ENCODE data around the gene GHRL.
A peak's percentile ranks its signal among the peaks of the same experiment; 100 is the strongest.
"Not testable (repeated sequence)": the region's sequence is repeated elsewhere in the genome, so short reads cannot be mapped to it uniquely, and the experiment has no call there.

Gene GHRL

DNA sequence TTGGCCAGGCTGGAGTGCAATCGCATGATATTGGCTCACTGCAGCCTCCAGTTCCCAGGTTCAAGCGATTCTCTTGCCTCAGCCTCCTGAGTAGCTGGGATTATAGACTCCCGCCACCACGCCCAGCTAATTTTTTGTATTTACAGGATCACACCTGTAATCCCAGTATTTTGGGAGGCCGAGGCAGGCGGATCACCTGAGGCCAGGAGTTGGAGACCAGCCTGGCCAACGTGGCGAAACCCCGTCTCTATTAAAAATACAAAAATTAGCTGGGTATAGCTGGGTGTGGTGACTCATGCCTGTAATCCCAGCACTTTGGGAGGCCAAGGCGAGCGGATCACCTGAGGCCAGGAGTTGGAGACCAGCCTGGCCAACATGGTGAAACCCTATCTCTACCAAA, 20.3 kb downstream of the GHRL start:
- not testable (repeated sequence) for DNase-seq

DNA sequence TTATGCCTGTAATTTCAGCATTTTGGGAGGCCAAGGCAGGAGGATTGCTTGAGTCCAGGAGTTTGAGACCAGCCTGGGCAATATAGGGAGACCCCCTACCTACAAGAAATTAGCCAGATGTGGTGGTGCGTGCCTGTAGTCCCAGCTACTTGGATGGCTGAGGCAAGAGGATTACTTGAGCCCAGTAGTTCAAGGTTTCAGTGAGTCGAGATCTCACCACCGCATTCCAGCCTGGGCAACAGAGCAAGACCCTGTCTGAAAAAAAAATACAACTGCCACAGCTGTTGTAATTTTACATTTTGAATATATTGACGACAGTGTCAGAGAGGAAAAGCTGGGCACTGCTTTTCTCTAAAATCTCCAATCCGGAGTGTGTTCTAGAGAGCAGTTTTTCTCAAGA, 23.3 kb downstream of the GHRL start:
- no peak for DNase-seq

DNA sequence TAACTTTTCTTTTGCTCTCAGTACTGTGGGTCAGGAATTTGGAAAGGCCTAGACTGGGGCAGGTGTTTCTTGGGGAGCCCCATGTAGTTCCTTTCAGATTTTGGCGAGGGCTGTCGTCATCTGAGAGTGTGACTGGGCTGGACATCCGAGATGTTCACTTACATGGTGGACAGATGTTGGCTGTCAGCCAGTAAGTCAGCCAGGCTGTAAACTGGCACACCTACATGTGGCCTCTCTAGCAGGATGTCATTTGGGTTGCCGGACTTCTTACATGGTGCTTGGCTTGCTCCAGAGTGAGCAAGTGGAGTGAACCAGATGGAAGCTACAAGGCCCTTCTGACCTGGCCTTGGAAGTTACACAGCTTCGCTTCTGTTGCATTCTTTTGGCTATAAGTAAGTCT, 23.8 kb downstream of the GHRL start:
- no peak for DNase-seq

- no peak for DNase-seq
Measured at GRCh38 chr3:10268116-10268515, 24.6 kb downstream of the GHRL start.

DNA sequence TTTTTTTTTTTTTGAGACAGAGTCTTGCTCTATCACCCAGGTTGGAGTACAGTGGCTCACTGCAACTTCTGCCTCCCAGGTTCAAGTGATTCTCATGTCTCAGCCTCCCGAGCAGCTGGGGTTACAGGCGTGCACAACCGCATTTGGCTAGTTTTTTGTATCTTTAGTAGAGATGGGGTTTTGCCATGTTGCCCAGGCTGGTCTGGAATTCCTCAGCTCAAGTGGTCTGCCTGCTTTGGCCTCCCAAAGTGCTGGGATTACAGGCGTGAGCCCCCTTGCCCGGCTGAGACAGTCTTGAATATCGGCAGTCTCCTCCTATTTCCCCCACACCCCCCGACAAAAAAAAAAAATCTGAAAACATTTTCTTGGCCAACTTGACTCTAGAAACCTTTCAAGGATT, 25.8 kb downstream of the GHRL start:
- not testable (repeated sequence) for DNase-seq

DNA sequence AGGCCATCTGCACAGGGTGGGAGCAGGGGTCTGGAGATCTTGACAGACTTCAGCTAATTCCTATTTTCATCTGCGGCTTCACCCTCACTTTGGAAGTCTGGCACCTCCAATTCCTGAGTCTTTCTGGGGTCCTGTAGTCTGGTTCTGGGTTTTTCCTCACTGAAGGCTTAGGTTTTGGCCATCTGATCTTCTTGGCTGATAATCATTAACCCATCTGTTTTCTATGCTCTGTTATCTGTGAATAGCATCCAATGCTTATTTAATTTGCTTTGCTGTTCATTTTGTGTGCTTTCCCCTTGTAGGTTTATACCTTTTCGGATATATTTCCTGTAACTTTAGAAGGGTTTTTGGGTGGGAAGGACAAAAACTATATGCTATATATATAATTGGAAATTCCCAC, 26.9 kb downstream of the GHRL start:
- DNase-seq: no peak

- DNase-seq: peak; percentile 22 to 25
Measured at GRCh38 chr3:10263646-10264363, 28.9 kb downstream of the GHRL start.

DNA sequence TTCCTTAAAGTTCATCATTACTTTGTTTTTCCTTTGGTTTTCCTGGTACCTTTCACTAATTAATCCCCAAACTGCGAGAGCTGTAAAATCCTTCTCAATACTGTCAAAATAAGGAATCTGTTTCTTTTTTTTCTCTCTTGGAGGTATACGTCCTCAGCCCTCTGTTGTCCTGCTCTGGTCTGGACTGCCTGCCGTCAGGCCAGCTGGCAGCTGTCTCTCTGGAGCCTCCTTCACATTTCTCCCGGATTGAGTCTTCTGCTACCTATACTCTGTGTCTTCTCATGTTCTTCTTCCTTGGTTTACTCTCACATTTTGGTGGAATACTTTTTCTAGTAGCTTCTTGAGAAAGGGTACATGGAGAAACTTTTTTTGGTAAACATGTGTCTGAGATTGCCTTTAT, 30.7 kb downstream of the GHRL start:
- DNase-seq: no peak

DNA sequence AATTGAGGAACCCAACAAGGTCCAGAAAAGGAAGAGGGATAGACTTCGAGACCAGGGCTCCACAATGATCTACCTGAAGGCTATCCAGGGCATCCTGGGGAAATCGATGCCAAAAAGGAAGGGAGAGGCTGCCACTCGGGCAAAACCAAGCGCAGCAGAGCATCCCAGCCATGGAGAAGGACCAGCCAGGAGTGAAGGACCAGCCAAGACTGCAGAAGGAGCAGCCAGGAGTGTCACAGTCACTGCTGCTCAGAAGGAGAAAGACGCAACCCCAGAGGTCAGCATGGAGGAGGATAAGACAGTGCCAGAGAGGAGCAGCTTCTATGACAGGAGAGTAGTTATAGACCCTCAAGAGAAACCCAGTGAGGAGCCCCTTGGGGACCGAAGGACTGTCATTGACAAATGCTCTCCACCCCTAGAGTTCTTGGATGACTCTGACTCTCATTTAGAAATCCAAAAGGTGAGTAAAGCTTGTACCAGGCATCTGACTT, 32.5 kb downstream of the GHRL start:
- no peak for DNase-seq

DNA sequence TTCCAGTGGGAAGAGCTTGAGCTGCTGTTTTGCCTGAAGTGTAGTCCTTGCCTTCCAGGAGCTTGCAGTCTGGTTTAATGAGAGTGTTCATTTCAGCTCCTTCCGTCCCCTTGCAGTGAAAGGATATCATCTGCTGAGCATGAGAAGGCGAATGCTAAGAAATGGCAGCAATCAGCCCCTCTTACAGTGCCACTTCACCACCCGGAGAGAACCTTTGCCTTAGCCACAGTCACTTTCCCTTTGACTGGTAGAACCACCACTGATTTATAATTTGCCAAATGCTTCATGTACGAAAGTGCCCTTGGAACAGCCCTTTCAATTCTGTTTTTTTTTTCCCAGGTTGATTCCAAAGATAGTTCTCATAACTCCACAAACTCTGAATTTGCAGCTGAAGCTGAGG, 32.9 kb downstream of the GHRL start:
- DNase-seq: no peak

DNA sequence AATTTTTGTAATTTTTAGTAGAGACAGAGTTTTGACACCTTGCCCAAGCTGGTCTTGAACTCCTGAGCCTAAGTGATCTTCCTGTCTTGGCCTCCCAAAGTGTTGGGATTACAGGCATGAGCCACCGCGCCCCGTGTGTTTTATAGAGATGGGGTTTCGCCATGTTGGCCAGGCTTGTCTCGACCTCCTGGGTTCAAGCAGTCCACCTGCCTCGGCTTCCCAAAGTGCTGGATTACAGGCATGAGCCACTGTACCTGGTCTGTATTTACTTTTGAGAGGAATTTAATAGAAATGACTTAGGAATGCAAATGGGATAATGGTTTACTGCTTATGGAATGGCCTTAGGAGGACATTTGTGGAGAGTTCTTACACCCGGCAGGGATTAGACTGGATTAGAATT, 33.7 kb downstream of the GHRL start:
- no peak for DNase-seq

DNA sequence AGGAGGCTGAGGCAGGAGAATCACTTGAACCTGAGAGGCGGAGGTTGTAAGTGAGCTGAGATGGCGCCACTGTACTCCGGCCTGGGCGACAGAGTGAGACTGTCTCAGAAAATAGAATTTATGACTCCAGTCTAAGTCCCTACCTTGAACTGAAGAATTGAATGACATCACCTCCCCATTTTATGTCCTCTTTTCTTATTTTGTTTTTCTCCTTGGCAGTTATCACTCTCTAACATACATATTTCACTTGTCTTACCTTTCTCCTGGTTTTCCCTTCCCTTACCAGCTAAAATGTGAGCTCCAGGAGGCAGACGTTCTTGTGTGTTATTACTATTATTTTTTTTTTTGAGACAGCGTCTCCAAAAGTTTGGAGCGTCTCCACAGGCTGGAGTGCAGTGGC, 36.9 kb downstream of the GHRL start:
- DNase-seq: no peak

GRCh38 chr3:10253731-10254130, 39.0 kb downstream of the GHRL start:
- no peak for DNase-seq

DNA sequence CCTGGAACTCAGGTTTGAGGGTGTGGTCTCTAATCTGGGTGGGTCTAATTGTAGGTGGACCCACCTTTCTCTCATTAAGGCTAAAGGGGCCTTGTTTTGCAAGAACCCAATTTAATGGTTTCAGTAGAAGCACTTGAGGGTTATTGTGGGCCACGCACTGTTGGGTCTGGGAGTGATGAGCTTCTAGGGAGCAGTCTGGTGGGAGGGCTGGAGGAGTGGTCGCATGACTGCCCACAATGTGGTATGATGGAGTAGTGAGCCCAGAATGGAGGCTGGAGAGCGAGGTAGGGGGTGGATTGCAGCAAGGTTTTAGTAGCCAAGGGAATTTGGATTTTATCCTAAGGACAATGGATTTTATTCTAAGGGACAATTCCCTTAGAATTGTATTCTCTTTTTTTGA, 41.7 kb downstream of the GHRL start:
- DNase-seq: no peak

- DNase-seq: no peak
Measured at GRCh38 chr3:10249833-10250232, 42.9 kb downstream of the GHRL start.

DNA sequence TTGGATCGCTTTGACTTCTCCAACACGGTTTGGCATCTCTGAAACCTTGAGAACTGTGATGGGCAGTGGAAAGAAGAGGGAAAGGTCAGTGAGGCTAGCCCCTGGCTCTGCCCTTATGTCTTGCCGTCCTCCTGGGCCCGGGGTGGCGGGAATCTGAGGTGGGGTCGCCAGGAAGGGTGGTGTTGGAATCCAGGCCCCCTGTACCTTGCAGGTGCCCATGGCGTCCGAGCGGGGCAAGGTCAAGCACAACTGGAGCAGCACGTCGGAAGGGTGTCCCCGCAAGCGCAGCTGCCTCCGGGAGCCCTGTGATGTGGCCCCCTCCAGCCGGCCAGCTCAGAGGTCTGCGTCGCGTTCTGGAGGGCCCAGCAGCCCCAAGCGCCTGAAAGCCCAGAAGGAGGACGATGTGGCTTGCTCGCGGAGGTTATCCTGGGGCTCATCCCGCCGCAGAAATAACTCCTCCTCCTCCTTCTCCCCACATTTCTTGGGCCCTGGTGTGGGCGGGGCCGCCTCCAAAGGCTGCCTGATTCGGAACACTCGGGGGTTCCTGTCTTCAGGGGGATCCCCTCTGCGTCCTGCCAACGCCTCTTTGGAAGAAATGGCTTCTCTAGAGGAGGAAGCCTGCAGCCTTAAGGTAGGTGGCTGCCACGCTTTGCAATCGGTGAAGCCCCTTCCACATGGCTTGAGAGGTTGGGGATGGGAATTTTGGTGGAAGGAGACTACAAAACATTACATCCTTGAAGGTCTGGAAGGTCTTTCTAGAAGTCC, 43.6 kb downstream of the GHRL start:
- peak in 1 of 2 experiments; percentile 17 for DNase-seq

GRCh38 chr3:10248184-10248983, 44.4 kb downstream of the GHRL start, which contains the start of gene TATDN2:
Gene TATDN2, plus strand, starts transcription at chr3:10248459. Its CDS starts 742 bp downstream, at chr3:10249201.
- peak; percentile 91 to 97 for DNase-seq

- no peak for DNase-seq
Measured at GRCh38 chr3:10247679-10248183, 45.0 kb downstream of the GHRL start.

GRCh38 chr3:10245081-10245712, 47.5 kb downstream of the GHRL start:
- DNase-seq: no peak

- no peak for DNase-seq
Measured at GRCh38 chr3:10244009-10244408, 48.7 kb downstream of the GHRL start.

DNA sequence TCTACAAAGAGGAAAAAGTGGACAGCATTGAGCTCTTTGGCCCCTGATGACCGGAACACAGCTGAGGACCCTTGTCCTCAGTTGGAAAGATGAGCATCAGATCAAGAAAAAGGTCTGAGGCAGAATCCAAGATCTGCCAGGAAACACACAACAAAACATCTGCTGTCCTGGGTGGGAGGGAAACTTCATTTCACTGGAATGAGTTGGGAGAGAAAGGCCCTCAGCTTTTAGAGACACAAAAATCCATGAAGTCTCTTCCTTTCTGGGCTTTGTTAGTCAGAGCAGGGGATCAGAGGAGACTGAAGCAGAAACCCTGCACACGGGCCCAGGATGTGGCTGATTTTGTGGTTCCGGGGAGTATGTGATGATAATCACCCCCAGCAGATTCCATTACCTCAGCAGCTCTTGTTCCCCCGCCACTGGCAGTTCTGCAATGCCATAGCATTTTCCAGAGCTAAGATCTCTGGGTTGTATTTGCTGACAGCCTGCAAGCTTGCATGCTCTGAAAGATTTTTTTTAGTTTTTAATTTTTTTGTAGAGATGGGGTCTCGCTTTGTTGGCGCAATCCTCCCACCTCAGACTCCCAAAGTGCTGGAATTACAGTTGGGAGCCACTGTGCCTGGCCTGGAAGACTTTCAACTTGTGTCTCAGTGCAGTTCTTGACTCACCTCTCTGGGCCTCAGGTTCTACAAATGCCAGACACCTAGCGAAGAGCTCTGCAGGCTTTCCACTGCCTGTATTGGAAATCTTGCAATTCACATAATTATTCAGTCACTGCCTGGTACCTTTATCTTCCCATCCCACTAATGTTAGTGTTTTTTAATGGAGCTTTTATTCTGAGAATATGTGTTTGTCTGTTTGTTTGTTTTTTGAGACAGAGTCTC, 50.3 kb downstream of the GHRL start:
- no peak for DNase-seq

DNA sequence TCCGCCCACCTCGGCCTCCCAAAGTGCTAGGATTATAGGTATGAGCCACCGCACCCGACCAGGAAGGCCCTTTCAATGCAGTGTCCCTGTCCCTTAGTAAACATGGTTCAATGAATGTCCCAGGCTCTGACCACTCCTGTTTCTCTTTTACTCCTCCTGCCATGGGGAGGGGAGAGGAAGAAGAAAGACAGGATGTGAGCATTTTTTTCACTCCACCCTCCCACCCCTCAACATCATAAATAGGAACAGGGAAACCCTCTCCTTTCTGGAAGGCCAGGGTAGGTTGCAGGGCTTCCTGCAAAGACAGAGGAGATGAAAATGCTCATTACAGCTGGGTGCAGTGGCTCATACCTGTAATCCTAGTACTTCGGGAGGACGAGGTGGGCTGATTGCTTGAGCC, 51.9 kb downstream of the GHRL start:
- no peak for DNase-seq

Data from NCI-H524 (cell line).